ENCODE data around the gene GRIN1.

GRIN1 gene

GRCh38 chr9:137146527-137146918, 7.6 kb downstream of the GRIN1 start:
- Mint-ChIP-seq H3K4me1 (ENCODE audit: low read depth) (peaks cover 10% of the 10 kb centered on the region), H3K36me3 (ENCODE audit: low read depth) (no peaks in the 10 kb centered on the region), H3K27me3 (ENCODE audit: low read depth) (peaks cover 7% of the 10 kb centered on the region), H3K27ac (no peak overlapping the region), H3K9me3 (no peaks in the 10 kb centered on the region), H3K4me3 (no peak overlapping the region)

- no peaks in the 10 kb centered on the region for H3K9me3 Mint-ChIP-seq
- no peak overlapping the region for H3K4me3 Mint-ChIP-seq
- H3K36me3 Mint-ChIP-seq (ENCODE audit: low read depth), result no peaks in the 10 kb centered on the region
- no peak overlapping the region for H3K27ac Mint-ChIP-seq
- peaks cover 3% of the 10 kb centered on the region for H3K27me3 Mint-ChIP-seq (ENCODE audit: low read depth)
- peaks cover 10% of the 10 kb centered on the region for H3K4me1 Mint-ChIP-seq (ENCODE audit: low read depth)
Observed at GRCh38 chr9:137147091-137147792, 8.3 kb downstream of the GRIN1 start.

- Mint-ChIP-seq H3K27me3 (ENCODE audit: low read depth) (no peaks in the 10 kb centered on the region), H3K4me3 (no peak overlapping the region), H3K9me3 (no peaks in the 10 kb centered on the region), H3K27ac (no peak overlapping the region), H3K36me3 (ENCODE audit: low read depth) (no peaks in the 10 kb centered on the region), H3K4me1 (ENCODE audit: low read depth) (peaks cover 10% of the 10 kb centered on the region)
Observed at GRCh38 chr9:137147793-137148160, 8.8 kb downstream of the GRIN1 start.

- no peaks in the 10 kb centered on the region for H3K9me3 Mint-ChIP-seq
- no peaks in the 10 kb centered on the region for H3K36me3 Mint-ChIP-seq (ENCODE audit: low read depth)
- H3K4me3 Mint-ChIP-seq, result no peak overlapping the region
- H3K27ac Mint-ChIP-seq, result no peak overlapping the region
- H3K27me3 Mint-ChIP-seq (ENCODE audit: low read depth), result no peaks in the 10 kb centered on the region
- H3K4me1 Mint-ChIP-seq (ENCODE audit: low read depth), result peaks cover 10% of the 10 kb centered on the region
Observed at GRCh38 chr9:137148242-137148641, 9.3 kb downstream of the GRIN1 start.

GRCh38 chr9:137148661-137149060, 9.7 kb downstream of the GRIN1 start:
- H3K4me3 Mint-ChIP-seq, result no peak overlapping the region
- no peaks in the 10 kb centered on the region for H3K27me3 Mint-ChIP-seq (ENCODE audit: low read depth)
- H3K27ac Mint-ChIP-seq, result no peak overlapping the region
- H3K9me3 Mint-ChIP-seq, result no peaks in the 10 kb centered on the region
- H3K36me3 Mint-ChIP-seq (ENCODE audit: low read depth), result no peaks in the 10 kb centered on the region
- peaks cover 10% of the 10 kb centered on the region for H3K4me1 Mint-ChIP-seq (ENCODE audit: low read depth)

GRCh38 chr9:137149363-137149762, 10.4 kb downstream of the GRIN1 start:
- no peak overlapping the region for H3K27ac Mint-ChIP-seq
- H3K9me3 Mint-ChIP-seq, result no peaks in the 10 kb centered on the region
- no peak overlapping the region for H3K4me3 Mint-ChIP-seq
- no peaks in the 10 kb centered on the region for H3K36me3 Mint-ChIP-seq (ENCODE audit: low read depth)
- H3K4me1 Mint-ChIP-seq (ENCODE audit: low read depth), result peaks cover 10% of the 10 kb centered on the region
- no peaks in the 10 kb centered on the region for H3K27me3 Mint-ChIP-seq (ENCODE audit: low read depth)

GRCh38 chr9:137149942-137150616, 11.1 kb downstream of the GRIN1 start:
- peaks cover 5% of the 10 kb centered on the region for H3K27me3 Mint-ChIP-seq (ENCODE audit: low read depth)

GRCh38 chr9:137150617-137151457, 11.9 kb downstream of the GRIN1 start:
- no peaks in the 10 kb centered on the region for H3K36me3 Mint-ChIP-seq (ENCODE audit: low read depth)
- H3K4me3 Mint-ChIP-seq, result no peak overlapping the region
- H3K4me1 Mint-ChIP-seq (ENCODE audit: low read depth), result peaks cover 10% of the 10 kb centered on the region
- H3K27ac Mint-ChIP-seq, result peak overlapping the region; percentile 80
- no peaks in the 10 kb centered on the region for H3K9me3 Mint-ChIP-seq
- H3K27me3 Mint-ChIP-seq (ENCODE audit: low read depth), result peaks cover 8% of the 10 kb centered on the region

More at GRCh38 chr9:137149942-137150616, 11.1 kb downstream of the GRIN1 start:
- Mint-ChIP-seq H3K4me3 (no peak overlapping the region), H3K36me3 (ENCODE audit: low read depth) (no peaks in the 10 kb centered on the region), H3K27ac (no peak overlapping the region), H3K9me3 (no peaks in the 10 kb centered on the region), H3K4me1 (ENCODE audit: low read depth) (peaks cover 10% of the 10 kb centered on the region)

- H3K9me3 Mint-ChIP-seq, result no peaks in the 10 kb centered on the region
- no peak overlapping the region for H3K4me3 Mint-ChIP-seq
- H3K4me1 Mint-ChIP-seq (ENCODE audit: low read depth), result peaks cover 14% of the 10 kb centered on the region
- H3K27me3 Mint-ChIP-seq (ENCODE audit: low read depth), result peaks cover 13% of the 10 kb centered on the region
- H3K36me3 Mint-ChIP-seq (ENCODE audit: low read depth), result no peaks in the 10 kb centered on the region
- H3K27ac Mint-ChIP-seq, result no peak overlapping the region
Observed at GRCh38 chr9:137152844-137153405, 14.0 kb downstream of the GRIN1 start.

- Mint-ChIP-seq H3K4me1 (ENCODE audit: low read depth) (peaks cover 11% of the 10 kb centered on the region), H3K27me3 (ENCODE audit: low read depth) (peaks cover 31% of the 10 kb centered on the region), H3K36me3 (ENCODE audit: low read depth) (no peaks in the 10 kb centered on the region), H3K9me3 (no peaks in the 10 kb centered on the region), H3K27ac (no peak overlapping the region), H3K4me3 (peak overlapping the region; percentile 63)
Observed at GRCh38 chr9:137156567-137157375, 17.8 kb downstream of the GRIN1 start.

- H3K36me3 Mint-ChIP-seq (ENCODE audit: low read depth), result no peaks in the 10 kb centered on the region
- peak overlapping the region; percentile 5 for H3K27ac Mint-ChIP-seq
- no peaks in the 10 kb centered on the region for H3K9me3 Mint-ChIP-seq
- no peak overlapping the region for H3K4me3 Mint-ChIP-seq
- peaks cover 11% of the 10 kb centered on the region for H3K4me1 Mint-ChIP-seq (ENCODE audit: low read depth)
- H3K27me3 Mint-ChIP-seq (ENCODE audit: low read depth), result peaks cover 31% of the 10 kb centered on the region
Observed at GRCh38 chr9:137157618-137158415, 18.9 kb downstream of the GRIN1 start.

- H3K27ac Mint-ChIP-seq, result no peak overlapping the region
- no peaks in the 10 kb centered on the region for H3K36me3 Mint-ChIP-seq (ENCODE audit: low read depth)
- H3K27me3 Mint-ChIP-seq (ENCODE audit: low read depth), result peaks cover 31% of the 10 kb centered on the region
- H3K4me3 Mint-ChIP-seq, result no peak overlapping the region
- H3K9me3 Mint-ChIP-seq, result no peaks in the 10 kb centered on the region
- H3K4me1 Mint-ChIP-seq (ENCODE audit: low read depth), result peaks cover 11% of the 10 kb centered on the region
Observed at GRCh38 chr9:137158625-137159024, 19.7 kb downstream of the GRIN1 start.
